Fibroblast of lung (primary cell): ENCODE data around the gene LPA.
"Not testable (repeated sequence)": the region's sequence is repeated elsewhere in the genome, so short reads cannot be mapped to it uniquely, and the experiment has no call there.

ENCODE experiments used
- EZH2 ChIP-seq: IDR thresholded peaks from 2 replicates; pipeline ENCODE4 v1.5.1; 2012; ENCODE audit warnings: low read length, control low read depth, mild to moderate bottlenecking; ENCODE audit errors: missing control alignments
- TF ChIP-seq, protein P1 (sequence below), 2 donors: IDR thresholded peaks in 1 of 2; conservative IDR thresholded peaks in 1 of 2; 1 replicate in 1 of 2; 2 replicates in 1 of 2; pipeline ENCODE4 v1.5.1; 2011 to 2012; ENCODE audit warnings: low read length in 2 of 2, control low read depth in 1 of 2, inconsistent platforms in 1 of 2, low read depth in 1 of 2, mild to moderate bottlenecking in 1 of 2

DNA sequence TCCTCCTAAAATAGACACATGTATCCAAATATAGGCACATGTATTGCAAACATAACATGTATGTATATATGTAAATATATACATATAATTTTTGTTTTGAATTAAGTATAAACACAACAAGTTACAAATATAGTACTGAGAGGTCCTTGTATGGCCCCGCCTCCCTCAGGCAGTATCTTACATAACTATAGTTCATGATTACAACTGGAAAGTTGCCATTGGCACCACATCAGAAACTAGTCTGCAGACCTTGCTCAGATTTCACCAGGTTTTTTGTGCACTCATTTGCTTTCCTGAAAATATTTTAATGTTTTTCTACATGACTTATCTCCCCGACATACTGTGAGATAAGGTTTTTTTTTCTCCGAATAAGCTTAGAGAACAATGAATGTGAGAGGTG, 32.8 kb upstream of the LPA start:
- TF ChIP-seq, protein P1, sequence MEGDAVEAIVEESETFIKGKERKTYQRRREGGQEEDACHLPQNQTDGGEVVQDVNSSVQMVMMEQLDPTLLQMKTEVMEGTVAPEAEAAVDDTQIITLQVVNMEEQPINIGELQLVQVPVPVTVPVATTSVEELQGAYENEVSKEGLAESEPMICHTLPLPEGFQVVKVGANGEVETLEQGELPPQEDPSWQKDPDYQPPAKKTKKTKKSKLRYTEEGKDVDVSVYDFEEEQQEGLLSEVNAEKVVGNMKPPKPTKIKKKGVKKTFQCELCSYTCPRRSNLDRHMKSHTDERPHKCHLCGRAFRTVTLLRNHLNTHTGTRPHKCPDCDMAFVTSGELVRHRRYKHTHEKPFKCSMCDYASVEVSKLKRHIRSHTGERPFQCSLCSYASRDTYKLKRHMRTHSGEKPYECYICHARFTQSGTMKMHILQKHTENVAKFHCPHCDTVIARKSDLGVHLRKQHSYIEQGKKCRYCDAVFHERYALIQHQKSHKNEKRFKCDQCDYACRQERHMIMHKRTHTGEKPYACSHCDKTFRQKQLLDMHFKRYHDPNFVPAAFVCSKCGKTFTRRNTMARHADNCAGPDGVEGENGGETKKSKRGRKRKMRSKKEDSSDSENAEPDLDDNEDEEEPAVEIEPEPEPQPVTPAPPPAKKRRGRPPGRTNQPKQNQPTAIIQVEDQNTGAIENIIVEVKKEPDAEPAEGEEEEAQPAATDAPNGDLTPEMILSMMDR (conservative IDR thresholded peaks at IDR 0.05 in 1 of 2, IDR thresholded peaks at IDR 0.05 in 1 of 2; ENCODE audit: low read depth in 1 of 2, low read length in 2 of 2), result not testable (repeated sequence)
- TF ChIP-seq EZH2, result not testable (repeated sequence)
